ENCODE data around the gene MSI1. TPM values are rescaled to one million over a fixed set of nuclear protein-coding genes. Genes with fewer than 3 reads are reported as not detected.

The MSI1 gene
- total and polyA plus RNA-seq, 3 donors from 2014 or later = 7.4 to 25.1 (median 14.8) TPM

GRCh38 chr12:120378036-120378435 lies 9.1 kb upstream of the MSI1 start:
- intact Hi-C loops (cut with DNase I; ENCODE audit: low total_unique reads) = no loop called here
- TF ChIP-seq CTCF (IDR thresholded peaks at IDR 0.05) (no peak), POLR2A (IDR thresholded peaks at IDR 0.05) (no peak)
- Histone ChIP-seq H3K27ac (no peak overlapping the region), H3K4me1 (peaks cover 11% of the 10 kb centered on the region), H3K9me3 (no peaks in the 10 kb centered on the region), H3K36me3 (ENCODE audit: low read depth, missing control alignments) (no peaks in the 10 kb centered on the region), H3K4me3 (no peak overlapping the region), H3K27me3 (no peaks in the 10 kb centered on the region)
- WGBS, 2 donors = 72 to 81% methylated on average over 5 of the region's 5 CpGs
- no peak for DNase-seq

- H3K4me3 ChIP-seq = no peak overlapping the region
- DNase-seq = no peak
- intact Hi-C loops (cut with DNase I; ENCODE audit: low total_unique reads) = no loop called here
- no peaks in the 10 kb centered on the region for H3K27me3 ChIP-seq
- 84 to 89% methylated on average over 4 of the region's 4 CpGs for WGBS, 2 donors
- H3K27ac ChIP-seq = no peak overlapping the region
- no peaks in the 10 kb centered on the region for H3K36me3 ChIP-seq (ENCODE audit: low read depth, missing control alignments)
- H3K9me3 ChIP-seq = no peaks in the 10 kb centered on the region
- H3K4me1 ChIP-seq = peaks cover 11% of the 10 kb centered on the region
- TF ChIP-seq CTCF (IDR thresholded peaks at IDR 0.05) = no peak
Measured at GRCh38 chr12:120377611-120378010, 8.6 kb upstream of the MSI1 start.

GRCh38 chr12:120376934-120377572 lies 8.1 kb upstream of the MSI1 start:
- TF ChIP-seq CTCF (IDR thresholded peaks at IDR 0.05) (no peak), POLR2A (IDR thresholded peaks at IDR 0.05) (no peak)
- Histone ChIP-seq H3K9me3 (no peaks in the 10 kb centered on the region), H3K27me3 (no peaks in the 10 kb centered on the region), H3K4me3 (no peak overlapping the region), H3K36me3 (ENCODE audit: low read depth, missing control alignments) (no peaks in the 10 kb centered on the region), H3K4me1 (peaks cover 7% of the 10 kb centered on the region), H3K27ac (no peak overlapping the region)
- WGBS, 2 donors = 51 to 59% methylated on average over 5 of the region's 5 CpGs
- no peak for DNase-seq
- intact Hi-C loops (cut with DNase I; ENCODE audit: low total_unique reads) = no loop called here

GRCh38 chr12:120376416-120376815 lies 7.5 kb upstream of the MSI1 start:
- no peak overlapping the region for H3K4me3 ChIP-seq
- H3K9me3 ChIP-seq = no peaks in the 10 kb centered on the region
- no peak for DNase-seq
- H3K4me1 ChIP-seq = peaks cover under 1% of the 10 kb centered on the region
- TF ChIP-seq POLR2A (IDR thresholded peaks at IDR 0.05) (no peak), CTCF (IDR thresholded peaks at IDR 0.05) (no peak)
- no peaks in the 10 kb centered on the region for H3K36me3 ChIP-seq (ENCODE audit: low read depth, missing control alignments)
- intact Hi-C loops (cut with DNase I; ENCODE audit: low total_unique reads) = no loop called here
- H3K27me3 ChIP-seq = no peaks in the 10 kb centered on the region
- no peak overlapping the region for H3K27ac ChIP-seq
- 85 to 88% methylated on average over 5 of the region's 5 CpGs for WGBS, 2 donors

- no peaks in the 10 kb centered on the region for H3K27me3 ChIP-seq
Measured at GRCh38 chr12:120376009-120376408, 7.0 kb upstream of the MSI1 start.

More at GRCh38 chr12:120376009-120376408, 7.0 kb upstream of the MSI1 start:
- Histone ChIP-seq H3K9me3 (no peaks in the 10 kb centered on the region), H3K36me3 (ENCODE audit: low read depth, missing control alignments) (no peaks in the 10 kb centered on the region), H3K4me1 (no peaks in the 10 kb centered on the region), H3K27ac (no peak overlapping the region), H3K4me3 (no peak overlapping the region)
- no peak for DNase-seq
- intact Hi-C loops (cut with DNase I; ENCODE audit: low total_unique reads) = no loop called here
- WGBS, 2 donors = 55 to 83% methylated on average over 2 of the region's 2 CpGs
- TF ChIP-seq POLR2A (IDR thresholded peaks at IDR 0.05) (no peak), CTCF (IDR thresholded peaks at IDR 0.05) (no peak)
